Nephron progenitor cell (in vitro differentiated cells): Measurements from ENCODE around the gene PRTN3.
A peak's percentile ranks its signal among the peaks of the same experiment; 100 is the strongest.

ENCODE experiments used
- DNase-seq: peaks from one replicate; pipeline ENCODE4 v3.0.0; 2021
- H3K27ac Mint-ChIP-seq: 2 replicates; pipeline ENCODE4 v1.8.0; 2021; ENCODE audit warnings: mild to moderate bottlenecking, moderate library complexity, mixed read lengths
- H3K27me3 Mint-ChIP-seq: 2 replicates; pipeline ENCODE4 v1.8.0; 2021; ENCODE audit warnings: mild to moderate bottlenecking, low read depth, mixed read lengths; ENCODE audit not compliant: poor library complexity
- H3K36me3 Mint-ChIP-seq: 2 replicates; pipeline ENCODE4 v1.8.0; 2021; ENCODE audit warnings: low read depth, mixed read lengths
- H3K4me1 Mint-ChIP-seq: 2 replicates; pipeline ENCODE4 v1.8.0; 2021; ENCODE audit warnings: mixed read lengths
- H3K4me3 Mint-ChIP-seq: 2 replicates; pipeline ENCODE4 v1.8.0; 2021; ENCODE audit warnings: mild to moderate bottlenecking, moderate library complexity, mixed read lengths
- H3K9me3 Mint-ChIP-seq: 2 replicates; pipeline ENCODE4 v1.8.0; 2021; ENCODE audit warnings: mild to moderate bottlenecking, moderate library complexity, mixed read lengths
- TF ChIP-seq, protein P1 (sequence below): fragments of 200-600 bp; sonication (generic); IDR thresholded peaks from 2 replicates; pipeline ENCODE4 v1.5.0; 2021; ENCODE audit warnings: antibody characterized with exemption

The PRTN3 gene

DNA sequence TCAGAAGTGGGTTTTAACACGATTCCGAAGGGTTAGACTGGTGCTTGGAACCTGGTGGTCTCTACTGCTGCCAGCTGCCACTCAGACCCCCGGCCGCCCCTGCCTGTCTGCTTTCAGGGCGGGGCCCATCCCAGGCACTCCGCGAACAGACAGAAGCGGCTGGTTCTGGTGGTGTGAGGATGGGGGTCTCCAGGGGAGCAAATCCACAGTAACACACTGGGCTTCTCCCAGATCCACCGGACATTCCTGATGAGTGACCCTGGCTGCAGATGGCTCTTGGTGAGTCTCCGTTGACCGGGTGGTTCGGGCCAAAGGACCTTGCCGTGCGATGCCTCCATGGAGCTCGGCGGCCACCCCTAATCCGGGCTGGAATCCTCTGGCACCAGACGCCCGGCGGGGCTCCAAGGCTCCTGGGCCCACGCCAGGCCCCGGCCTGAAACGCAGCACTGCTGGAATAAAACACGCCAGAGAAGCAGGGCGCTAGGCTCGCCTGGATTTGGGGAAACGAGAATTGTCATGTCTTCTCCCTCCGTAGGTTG, 45.7 kb upstream of the PRTN3 start:
- Mint-ChIP-seq H3K4me3 (no peak overlapping the region), H3K36me3 (peaks cover 2% of the 10 kb centered on the region), H3K27ac (no peak overlapping the region), H3K9me3 (no peaks in the 10 kb centered on the region), H3K27me3 (no peaks in the 10 kb centered on the region), H3K4me1 (peaks cover 43% of the 10 kb centered on the region)
- TF ChIP-seq, protein P1, sequence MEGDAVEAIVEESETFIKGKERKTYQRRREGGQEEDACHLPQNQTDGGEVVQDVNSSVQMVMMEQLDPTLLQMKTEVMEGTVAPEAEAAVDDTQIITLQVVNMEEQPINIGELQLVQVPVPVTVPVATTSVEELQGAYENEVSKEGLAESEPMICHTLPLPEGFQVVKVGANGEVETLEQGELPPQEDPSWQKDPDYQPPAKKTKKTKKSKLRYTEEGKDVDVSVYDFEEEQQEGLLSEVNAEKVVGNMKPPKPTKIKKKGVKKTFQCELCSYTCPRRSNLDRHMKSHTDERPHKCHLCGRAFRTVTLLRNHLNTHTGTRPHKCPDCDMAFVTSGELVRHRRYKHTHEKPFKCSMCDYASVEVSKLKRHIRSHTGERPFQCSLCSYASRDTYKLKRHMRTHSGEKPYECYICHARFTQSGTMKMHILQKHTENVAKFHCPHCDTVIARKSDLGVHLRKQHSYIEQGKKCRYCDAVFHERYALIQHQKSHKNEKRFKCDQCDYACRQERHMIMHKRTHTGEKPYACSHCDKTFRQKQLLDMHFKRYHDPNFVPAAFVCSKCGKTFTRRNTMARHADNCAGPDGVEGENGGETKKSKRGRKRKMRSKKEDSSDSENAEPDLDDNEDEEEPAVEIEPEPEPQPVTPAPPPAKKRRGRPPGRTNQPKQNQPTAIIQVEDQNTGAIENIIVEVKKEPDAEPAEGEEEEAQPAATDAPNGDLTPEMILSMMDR, result no peak
- DNase-seq, result no peak

DNA sequence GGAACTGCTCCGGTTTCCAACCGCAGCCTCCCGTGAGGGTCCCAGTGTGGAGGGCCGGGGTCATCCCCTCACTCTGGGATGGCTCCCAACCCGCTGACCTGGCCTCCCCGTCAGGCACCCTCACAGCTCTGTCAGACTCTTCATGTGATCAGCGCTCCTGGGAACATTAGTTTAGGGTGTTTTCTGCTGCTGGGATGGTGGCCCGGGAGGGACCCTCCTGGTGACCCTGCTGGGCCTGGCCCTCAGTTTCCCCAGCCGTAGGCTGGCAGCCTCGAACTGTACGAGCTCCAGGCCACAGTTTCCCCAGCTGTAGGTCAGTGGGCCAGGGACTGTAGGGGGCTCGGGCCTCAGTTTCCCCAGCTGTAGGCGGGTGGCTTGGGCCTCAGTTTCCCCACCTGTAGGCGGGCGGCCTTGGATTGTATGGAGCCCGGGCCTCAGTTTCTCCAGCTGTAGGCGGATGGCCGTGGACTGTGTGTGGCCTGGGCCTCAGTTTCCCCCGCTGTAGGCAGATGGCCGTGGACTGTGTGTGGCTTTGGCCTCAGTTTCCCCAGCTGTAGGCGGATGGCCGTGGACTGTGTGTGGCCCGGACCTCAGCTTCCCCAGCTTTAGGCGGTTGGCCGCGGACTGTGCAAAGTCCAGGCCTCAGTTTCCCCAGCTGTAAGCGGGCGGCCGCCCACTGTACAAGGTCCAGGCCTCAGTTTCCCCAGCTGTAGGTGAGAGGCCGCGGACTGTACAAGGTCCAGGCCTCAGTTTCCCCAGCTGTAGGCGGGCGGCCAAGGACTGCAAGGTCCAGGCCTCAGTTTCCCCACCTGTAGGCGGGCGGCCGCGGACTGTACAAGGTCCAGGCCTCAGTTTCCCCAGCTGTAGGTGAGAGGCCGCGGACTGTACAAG, 44.9 kb upstream of the PRTN3 start:
- H3K9me3 Mint-ChIP-seq, result no peaks in the 10 kb centered on the region
- DNase-seq, result no peak
- H3K27ac Mint-ChIP-seq, result no peak overlapping the region
- no peaks in the 10 kb centered on the region for H3K27me3 Mint-ChIP-seq
- H3K36me3 Mint-ChIP-seq, result peaks cover 7% of the 10 kb centered on the region
- H3K4me3 Mint-ChIP-seq, result no peak overlapping the region
- TF ChIP-seq, protein P1, result no peak
- peaks cover 46% of the 10 kb centered on the region for H3K4me1 Mint-ChIP-seq

DNA sequence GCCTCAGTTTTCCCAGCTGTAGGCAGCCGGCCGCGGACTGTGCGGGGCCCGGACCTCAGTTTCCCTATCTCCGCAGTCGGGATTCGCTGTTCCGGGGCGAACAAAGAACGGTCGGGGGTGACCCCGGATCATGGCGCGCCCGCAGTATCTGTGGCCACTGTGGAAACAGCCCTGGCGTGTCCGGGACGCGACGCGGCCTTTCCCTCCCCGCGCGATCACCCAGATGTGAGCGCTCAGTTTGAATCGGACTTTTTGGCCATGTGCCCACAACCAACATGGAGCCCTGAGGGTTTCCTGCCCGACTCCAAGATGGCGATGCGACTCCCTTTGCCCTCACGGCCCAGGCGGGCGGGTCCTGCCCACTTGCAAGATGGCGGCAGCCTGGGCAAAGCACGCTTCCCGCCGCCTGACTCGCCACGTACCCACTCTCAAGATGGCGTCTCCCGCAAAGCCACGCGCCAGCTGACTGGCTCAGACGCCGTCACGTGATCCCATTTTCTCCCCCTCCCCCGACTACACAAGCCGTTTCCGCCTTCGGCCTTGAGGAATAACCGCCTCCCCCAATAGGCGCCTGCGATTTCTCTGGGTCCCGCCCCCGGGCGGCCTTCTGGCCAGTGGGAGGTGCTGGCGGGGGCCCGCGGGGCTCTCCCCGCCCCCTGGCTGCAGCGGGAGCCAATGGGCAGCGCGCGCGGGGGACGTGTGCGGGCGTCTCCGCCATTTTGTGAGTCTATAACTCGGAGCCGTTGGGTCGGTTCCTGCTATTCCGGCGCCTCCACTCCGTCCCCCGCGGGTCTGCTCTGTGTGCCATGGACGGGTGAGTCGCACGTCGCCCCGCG, 43.9 kb upstream of the PRTN3 start, which contains the start of gene PTBP1:
Gene PTBP1, plus strand, starts transcription at position 761 of the 836 bp plus-strand sequence. Its CDS starts 46 bp downstream, at position 807.
- peaks cover 46% of the 10 kb centered on the region for H3K4me1 Mint-ChIP-seq
- TF ChIP-seq, protein P1, result no peak
- H3K27me3 Mint-ChIP-seq, result no peaks in the 10 kb centered on the region
- H3K36me3 Mint-ChIP-seq, result peaks cover 7% of the 10 kb centered on the region
- H3K9me3 Mint-ChIP-seq, result no peaks in the 10 kb centered on the region
- DNase-seq, result peak; percentile 98
- H3K27ac Mint-ChIP-seq, result peak within 1 kb of the TSS; percentile 96
- H3K4me3 Mint-ChIP-seq, result peak within 1 kb of the TSS; percentile 96

GRCh38 chr19:797528-798414, 43.0 kb upstream of the PRTN3 start:
- peak; percentile 85 for DNase-seq

More at GRCh38 chr19:797528-798414, 43.0 kb upstream of the PRTN3 start:
- H3K4me3 Mint-ChIP-seq, result peak overlapping the region; percentile 96
- H3K27me3 Mint-ChIP-seq, result no peaks in the 10 kb centered on the region
- peaks cover 51% of the 10 kb centered on the region for H3K4me1 Mint-ChIP-seq
- no peaks in the 10 kb centered on the region for H3K9me3 Mint-ChIP-seq
- TF ChIP-seq, protein P1, result no peak
- peaks cover 11% of the 10 kb centered on the region for H3K36me3 Mint-ChIP-seq
- H3K27ac Mint-ChIP-seq, result peak overlapping the region; percentile 96
